Body of pancreas (tissue), 4 donors: Measurements from ENCODE around the gene WNT5B.

ENCODE experiments used
- CTCF ChIP-seq, 7 experiments: fragments of 450-650 bp in 4 of 7; fragments of 200-600 bp in 3 of 7; sonication (generic) in 3 of 7; IDR thresholded peaks; one replicate each; pipeline ENCODE4 v1.5.1; 2016 to 2019; ENCODE audit warnings: antibody characterized with exemption in 7 of 7
- POLR2A ChIP-seq, 3 donors: fragments of 450-650 bp; IDR thresholded peaks; one replicate each; pipeline ENCODE4 v1.6.1; 2016; ENCODE audit warnings: antibody characterized with exemption in 3 of 3, mild to moderate bottlenecking in 2 of 3

- TF ChIP-seq CTCF (IDR thresholded peaks at IDR 0.05) (no peak), POLR2A (IDR thresholded peaks at IDR 0.05) (no peak)
Observed at GRCh38 chr12:1656902-1657301, 27.9 kb downstream of the WNT5B start.
